Lower leg skin (tissue), 3 donors: ENCODE measurements around the gene ANKRD37.

Source experiments
- POLR2A ChIP-seq, 2 donors: fragments of 450-650 bp; IDR thresholded peaks; one replicate each; pipeline ENCODE4 v1.6.1; 2016 to 2017; ENCODE audit warnings: antibody characterized with exemption in 2 of 2, mild to moderate bottlenecking in 1 of 2, moderate library complexity in 1 of 2
- TF ChIP-seq, protein P1 (sequence below), 3 donors: fragments of 450-650 bp; IDR thresholded peaks; one replicate each; pipeline ENCODE4 v1.5.1; 2016; ENCODE audit warnings: antibody characterized with exemption in 3 of 3, mild to moderate bottlenecking in 3 of 3, moderate library complexity in 2 of 3

DNA sequence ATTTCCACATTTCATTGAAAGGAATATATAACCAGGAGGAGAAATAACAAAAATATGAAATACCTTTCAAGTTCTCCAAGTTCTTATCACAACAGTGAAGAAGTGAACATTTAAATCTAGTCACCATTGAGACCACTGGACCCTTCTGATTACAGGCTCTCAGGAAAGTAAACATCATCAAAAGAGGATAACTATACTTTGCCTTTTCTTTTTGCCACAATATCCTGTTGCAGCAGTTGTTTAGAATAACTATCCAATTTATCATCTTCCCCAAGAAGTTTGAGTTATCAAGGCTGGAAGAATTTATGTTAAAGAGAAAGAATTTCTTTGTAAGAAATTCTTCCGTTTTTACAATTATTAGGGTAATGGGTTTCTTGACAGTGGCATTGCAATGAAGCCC lies 4.5 kb upstream of the ANKRD37 start:
- TF ChIP-seq, protein P1, sequence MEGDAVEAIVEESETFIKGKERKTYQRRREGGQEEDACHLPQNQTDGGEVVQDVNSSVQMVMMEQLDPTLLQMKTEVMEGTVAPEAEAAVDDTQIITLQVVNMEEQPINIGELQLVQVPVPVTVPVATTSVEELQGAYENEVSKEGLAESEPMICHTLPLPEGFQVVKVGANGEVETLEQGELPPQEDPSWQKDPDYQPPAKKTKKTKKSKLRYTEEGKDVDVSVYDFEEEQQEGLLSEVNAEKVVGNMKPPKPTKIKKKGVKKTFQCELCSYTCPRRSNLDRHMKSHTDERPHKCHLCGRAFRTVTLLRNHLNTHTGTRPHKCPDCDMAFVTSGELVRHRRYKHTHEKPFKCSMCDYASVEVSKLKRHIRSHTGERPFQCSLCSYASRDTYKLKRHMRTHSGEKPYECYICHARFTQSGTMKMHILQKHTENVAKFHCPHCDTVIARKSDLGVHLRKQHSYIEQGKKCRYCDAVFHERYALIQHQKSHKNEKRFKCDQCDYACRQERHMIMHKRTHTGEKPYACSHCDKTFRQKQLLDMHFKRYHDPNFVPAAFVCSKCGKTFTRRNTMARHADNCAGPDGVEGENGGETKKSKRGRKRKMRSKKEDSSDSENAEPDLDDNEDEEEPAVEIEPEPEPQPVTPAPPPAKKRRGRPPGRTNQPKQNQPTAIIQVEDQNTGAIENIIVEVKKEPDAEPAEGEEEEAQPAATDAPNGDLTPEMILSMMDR (IDR thresholded peaks at IDR 0.05), result no peak
- no peak for TF ChIP-seq POLR2A (IDR thresholded peaks at IDR 0.05)
